H9 (cell line): ENCODE data around the gene HOXB1. TPM values are rescaled to one million over a fixed set of nuclear protein-coding genes. Genes with fewer than 3 reads are reported as not detected.

Source experiments
- DNase-seq: peaks from one replicate; pipeline ENCODE4 v3.0.0-alpha.2; 2017
- H2AFZ ChIP-seq: one replicate; pipeline ENCODE4 v1.6.1; 2013; ENCODE audit warnings: mild to moderate bottlenecking, low read length, control low read depth, moderate library complexity
- H2AK5ac ChIP-seq: 2 replicates; pipeline ENCODE4 v1.6.1; 2013; ENCODE audit warnings: low read length, control low read depth, mixed read lengths; ENCODE audit not compliant: insufficient read length
- H2BK120ac ChIP-seq: one replicate; pipeline ENCODE4 v1.6.1; 2013; ENCODE audit warnings: low read depth, mild to moderate bottlenecking, low read length, control low read depth, inconsistent platforms; ENCODE audit not compliant: poor library complexity, severe bottlenecking
- H2BK12ac ChIP-seq: 2 replicates; pipeline ENCODE4 v1.6.1; 2013; ENCODE audit warnings: low read length, control low read depth, mixed read lengths, low read depth; ENCODE audit not compliant: insufficient read length
- H2BK15ac ChIP-seq: 2 replicates; pipeline ENCODE4 v1.6.1; 2013; ENCODE audit warnings: low read depth, low read length, control low read depth
- H2BK20ac ChIP-seq: one replicate; pipeline ENCODE4 v1.6.1; 2013; ENCODE audit warnings: low read depth, mild to moderate bottlenecking, low read length, control low read depth, inconsistent platforms; ENCODE audit not compliant: poor library complexity, severe bottlenecking
- H2BK5ac ChIP-seq: 2 replicates; pipeline ENCODE4 v1.6.1; 2013; ENCODE audit warnings: low read length, control low read depth, mixed read lengths; ENCODE audit not compliant: insufficient read length
- H3K14ac ChIP-seq: 2 replicates; pipeline ENCODE4 v1.6.1; 2013; ENCODE audit warnings: low read length, control low read depth; ENCODE audit not compliant: insufficient read depth
- H3K18ac ChIP-seq: 2 replicates; pipeline ENCODE4 v1.6.1; 2013; ENCODE audit warnings: low read depth, mild to moderate bottlenecking, mixed read lengths, low read length, control low read depth; ENCODE audit not compliant: insufficient read length
- H3K23ac ChIP-seq: 2 replicates; pipeline ENCODE4 v1.6.1; 2013; ENCODE audit warnings: low read length, control low read depth, mixed read lengths, low read depth; ENCODE audit not compliant: insufficient read length
- H3K23me2 ChIP-seq: 2 replicates; pipeline ENCODE4 v1.6.1; 2013; ENCODE audit warnings: low read depth, mild to moderate bottlenecking, mixed read lengths, low read length, control low read depth; ENCODE audit not compliant: insufficient read length, poor library complexity, severe bottlenecking
- H3K27ac ChIP-seq: 2 replicates; pipeline ENCODE4 v1.5.1; 2013; ENCODE audit warnings: low read length, control low read depth, mixed read lengths, low read depth; ENCODE audit not compliant: insufficient read length
- H3K27me3 ChIP-seq: 2 replicates; pipeline ENCODE4 v1.6.1; 2013; ENCODE audit warnings: low read length, control low read depth, inconsistent platforms; ENCODE audit not compliant: insufficient read depth
- H3K4ac ChIP-seq: 2 replicates; pipeline ENCODE4 v1.6.1; 2013; ENCODE audit warnings: low read depth, mild to moderate bottlenecking, control low read depth, inconsistent platforms, low read length, moderate library complexity
- H3K4me1 ChIP-seq: 2 replicates; pipeline ENCODE4 v1.6.1; 2013; ENCODE audit warnings: low read length, control low read depth, inconsistent platforms; ENCODE audit not compliant: insufficient read depth
- H3K4me2 ChIP-seq: 2 replicates; pipeline ENCODE4 v1.6.1; 2013; ENCODE audit warnings: low read length, control low read depth, mixed read lengths; ENCODE audit not compliant: insufficient read length, insufficient read depth
- H3K56ac ChIP-seq: 2 replicates; pipeline ENCODE4 v1.6.1; 2013; ENCODE audit warnings: low read depth, mild to moderate bottlenecking, mixed read lengths, low read length, control low read depth; ENCODE audit not compliant: insufficient read length
- H3K79me1 ChIP-seq: 2 replicates; pipeline ENCODE4 v1.6.1; 2013; ENCODE audit warnings: low read depth, mild to moderate bottlenecking, moderate library complexity, low read length, control low read depth, inconsistent platforms; ENCODE audit not compliant: insufficient read depth, poor library complexity, severe bottlenecking
- H3K79me2 ChIP-seq: 2 replicates; pipeline ENCODE4 v1.6.1; 2013; ENCODE audit warnings: low read length, control low read depth, inconsistent platforms; ENCODE audit not compliant: insufficient read depth
- H3K9ac ChIP-seq: 2 replicates; pipeline ENCODE4 v1.6.1; 2013; ENCODE audit warnings: low read length, control low read depth, mixed read lengths; ENCODE audit not compliant: insufficient read length; ENCODE audit errors: extremely low read depth
- H3K9me3 ChIP-seq: one replicate; pipeline ENCODE4 v1.6.1; 2013; ENCODE audit warnings: low read depth, low read length, inconsistent platforms; ENCODE audit not compliant: control insufficient read depth
- H3T11ph ChIP-seq: one replicate; pipeline ENCODE4 v1.6.1; 2013; ENCODE audit warnings: mild to moderate bottlenecking, low read length, control low read depth, inconsistent platforms
- H4K20me1 ChIP-seq: one replicate; pipeline ENCODE4 v1.6.1; 2013; ENCODE audit not compliant: control insufficient read depth, insufficient read length, insufficient read depth
- H4K5ac ChIP-seq: 2 replicates; pipeline ENCODE4 v1.6.1; 2013; ENCODE audit warnings: low read depth, mild to moderate bottlenecking, mixed read lengths, low read length, control low read depth; ENCODE audit not compliant: insufficient read length
- H4K8ac ChIP-seq: replicated peaks from 2 replicates; pipeline ENCODE4 v1.6.1; 2013; ENCODE audit warnings: low read length, control low read depth, mixed read lengths, low read depth; ENCODE audit not compliant: insufficient read length
- H4K91ac ChIP-seq: 2 replicates; pipeline ENCODE4 v1.6.1; 2013; ENCODE audit warnings: low read depth, mild to moderate bottlenecking, moderate library complexity, mixed read lengths, low read length, control low read depth; ENCODE audit not compliant: insufficient read length
- H3K27ac Mint-ChIP-seq, 3 experiments: 2 replicates in 2 of 3; 3 replicates in 1 of 3; pipeline ENCODE4 v1.8.0; 2020 to 2021; ENCODE audit warnings: mixed read lengths in 3 of 3, mild to moderate bottlenecking in 1 of 3, moderate library complexity in 1 of 3
- H3K27me3 Mint-ChIP-seq: 2 replicates; pipeline ENCODE4 v1.8.0; 2021; ENCODE audit warnings: low read depth, mild to moderate bottlenecking, moderate library complexity, mixed read lengths
- H3K36me3 Mint-ChIP-seq, 3 experiments: 2 replicates in 2 of 3; 3 replicates in 1 of 3; pipeline ENCODE4 v1.8.0; 2020 to 2021; ENCODE audit warnings: low read depth in 3 of 3, mixed read lengths in 3 of 3; ENCODE audit not compliant: insufficient read depth in 1 of 3
- H3K4me1 Mint-ChIP-seq, 2 experiments: 2 replicates each; pipeline ENCODE4 v1.8.0; 2020; ENCODE audit warnings: mixed read lengths in 2 of 2
- H3K4me3 Mint-ChIP-seq, 2 experiments: 2 replicates in 1 of 2; 3 replicates in 1 of 2; pipeline ENCODE4 v1.8.0; 2020 to 2021; ENCODE audit warnings: mild to moderate bottlenecking in 2 of 2, mixed read lengths in 2 of 2, moderate library complexity in 1 of 2
- H3K9me3 Mint-ChIP-seq, 2 experiments: 2 replicates in 1 of 2; 3 replicates in 1 of 2; pipeline ENCODE4 v1.8.0; 2020; ENCODE audit warnings: mild to moderate bottlenecking in 2 of 2, mixed read lengths in 2 of 2, moderate library complexity in 1 of 2
- WGBS: extraction: QIAGEN DNeasy Blood & Tissue Kit; methylation state at CpG from one replicate; pipeline ENCODE4 v1.1.7; 2013; ENCODE audit warnings: missing lambda C conversion rate, low lambda C conversion rate, mixed read lengths; ENCODE audit not compliant: insufficient read length; ENCODE audit errors: extremely low coverage; 5-methylcytosine and 5-hydroxymethylcytosine counted together
- total RNA-seq: library from RNA; stranded (reverse); gene quantifications from 2 replicates; pipeline ENCODE4 v1.2.1, GENCODE V29; 2021
- TF ChIP-seq, protein P1 (sequence below): fragments of 200-600 bp; sonication (generic); conservative IDR thresholded peaks from 3 replicates; pipeline ENCODE4 v1.8.0; 2021; ENCODE audit warnings: antibody characterized with exemption, mild to moderate bottlenecking

HOXB1 gene
- total RNA-seq, 1 experiment from 2014 or later, result not detected

DNA sequence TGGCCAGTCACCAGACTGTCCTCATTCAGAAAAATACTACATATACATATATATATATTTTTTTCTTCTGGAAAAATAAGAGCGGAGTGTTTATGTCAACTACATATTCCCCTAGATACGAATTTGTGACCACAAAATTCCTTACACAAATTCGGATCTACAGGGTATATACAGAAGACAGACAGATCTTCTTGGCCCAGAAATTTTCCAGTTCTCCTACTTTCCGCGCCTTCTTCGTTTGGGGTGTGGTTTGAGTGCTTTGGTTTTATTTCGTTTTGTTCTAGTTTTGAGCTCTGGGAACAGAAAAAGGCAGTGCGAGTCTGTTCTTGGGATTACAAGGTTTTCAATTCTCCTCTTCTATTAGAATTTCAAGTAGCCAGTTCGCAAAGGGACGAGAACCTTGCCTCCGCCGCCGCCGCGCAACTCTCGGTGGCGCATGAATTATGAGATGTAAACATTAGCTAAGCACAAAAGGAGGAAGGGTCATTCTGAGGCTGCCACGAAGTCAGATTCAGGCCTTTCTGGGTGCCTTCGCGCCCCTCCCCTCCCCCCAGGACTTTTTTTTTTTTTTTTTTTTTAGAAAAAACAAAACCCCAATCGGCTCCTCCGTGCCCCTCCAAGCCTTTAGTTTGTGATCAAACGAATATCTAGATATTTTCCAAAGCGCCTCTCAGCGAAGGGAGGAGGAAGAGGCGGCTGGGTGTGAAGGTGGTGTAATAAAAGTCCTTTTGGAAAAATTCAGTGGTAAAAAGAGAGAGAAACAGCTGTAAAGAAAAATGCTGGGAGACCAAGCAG, 49.1 kb upstream of the HOXB1 start:
- H3K9ac ChIP-seq, result no peak overlapping the region
- H4K5ac ChIP-seq, result no peak overlapping the region
- H3T11ph ChIP-seq, result no peak overlapping the region
- H3K4ac ChIP-seq, result no peak overlapping the region
- H3K27me3 ChIP-seq, result peaks cover 95% of the 10 kb centered on the region
- TF ChIP-seq, protein P1, sequence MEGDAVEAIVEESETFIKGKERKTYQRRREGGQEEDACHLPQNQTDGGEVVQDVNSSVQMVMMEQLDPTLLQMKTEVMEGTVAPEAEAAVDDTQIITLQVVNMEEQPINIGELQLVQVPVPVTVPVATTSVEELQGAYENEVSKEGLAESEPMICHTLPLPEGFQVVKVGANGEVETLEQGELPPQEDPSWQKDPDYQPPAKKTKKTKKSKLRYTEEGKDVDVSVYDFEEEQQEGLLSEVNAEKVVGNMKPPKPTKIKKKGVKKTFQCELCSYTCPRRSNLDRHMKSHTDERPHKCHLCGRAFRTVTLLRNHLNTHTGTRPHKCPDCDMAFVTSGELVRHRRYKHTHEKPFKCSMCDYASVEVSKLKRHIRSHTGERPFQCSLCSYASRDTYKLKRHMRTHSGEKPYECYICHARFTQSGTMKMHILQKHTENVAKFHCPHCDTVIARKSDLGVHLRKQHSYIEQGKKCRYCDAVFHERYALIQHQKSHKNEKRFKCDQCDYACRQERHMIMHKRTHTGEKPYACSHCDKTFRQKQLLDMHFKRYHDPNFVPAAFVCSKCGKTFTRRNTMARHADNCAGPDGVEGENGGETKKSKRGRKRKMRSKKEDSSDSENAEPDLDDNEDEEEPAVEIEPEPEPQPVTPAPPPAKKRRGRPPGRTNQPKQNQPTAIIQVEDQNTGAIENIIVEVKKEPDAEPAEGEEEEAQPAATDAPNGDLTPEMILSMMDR, result no peak
- H2AK5ac ChIP-seq, result no peak overlapping the region
- Mint-ChIP-seq H3K4me1 (peaks cover 4 to 30% of the 10 kb centered on the region in 2 experiments), H3K27me3 (peaks cover 70% of the 10 kb centered on the region), H3K9me3 (peaks cover 7 to 23% of the 10 kb centered on the region in 2 experiments), H3K27ac (no peak overlapping the region), H3K36me3 (no peaks in the 10 kb centered on the region; a peak in 2 of 7 replicates), H3K4me3 (no peak overlapping the region)
- H2BK5ac ChIP-seq, result no peak overlapping the region
- H3K79me1 ChIP-seq, result no peaks in the 10 kb centered on the region
- H2BK20ac ChIP-seq, result no peak overlapping the region
- no peak overlapping the region for H3K14ac ChIP-seq
- H3K79me2 ChIP-seq, result no peaks in the 10 kb centered on the region
- no peak overlapping the region for H2BK120ac ChIP-seq
- no peak overlapping the region for H4K8ac ChIP-seq
- no peak overlapping the region for H2BK12ac ChIP-seq
- H4K20me1 ChIP-seq, result no peaks in the 10 kb centered on the region
- H3K4me2 ChIP-seq, result no peak overlapping the region
- no peaks in the 10 kb centered on the region for H3K9me3 ChIP-seq
- no peak overlapping the region for H3K23ac ChIP-seq
- H3K18ac ChIP-seq, result no peak overlapping the region
- H3K23me2 ChIP-seq, result no peaks in the 10 kb centered on the region
- H3K27ac ChIP-seq, result no peak overlapping the region
- no peak overlapping the region for H4K91ac ChIP-seq
- no CpG with 5 or more reads among the region's 26 CpGs for WGBS
- H2AFZ ChIP-seq, result no peak overlapping the region
- H3K56ac ChIP-seq, result no peak overlapping the region
- H3K4me1 ChIP-seq, result no peaks in the 10 kb centered on the region
- no peak for DNase-seq
- H2BK15ac ChIP-seq, result no peak overlapping the region
